Measurements from ENCODE around the gene PMS1. TPM values are rescaled to one million over a fixed set of nuclear protein-coding genes. Genes with fewer than 3 reads are reported as not detected.

PMS1 gene
- polyA plus RNA-seq, 1 of the 3 experiments (the other 2 are of a cell fraction): 7.7 TPM

- POLR2A ChIA-PET: no interaction called here
- no peak overlapping the region for H3K4me3 ChIP-seq (ENCODE audit: low read depth in 2 of 2, low read length in 1 of 2)
- peaks cover 55 to 67% of the 10 kb centered on the region in 2 experiments for H3K36me3 ChIP-seq (replicated peaks in 1 of 2; ENCODE audit: control insufficient read depth in 1 of 2, insufficient read depth in 2 of 2, low read length in 1 of 2)
- H3K27ac ChIP-seq (ENCODE audit: low read depth in 2 of 2, low read length in 1 of 2): no peak overlapping the region
- H3K4me1 ChIP-seq (ENCODE audit: control insufficient read depth in 1 of 2, insufficient read depth in 2 of 2, low read depth in 1 of 2, low read length in 1 of 2): peaks cover 0 to 5% of the 10 kb centered on the region in 2 experiments; a peak in 3 of 4 replicates
- H4K20me1 ChIP-seq (ENCODE audit: insufficient read depth): no peaks in the 10 kb centered on the region
- H3K79me2 ChIP-seq (ENCODE audit: insufficient read depth): peaks cover 13% of the 10 kb centered on the region; the same call in 1 of the 2 replicates
- no peaks in the 10 kb centered on the region for H3K27me3 ChIP-seq (ENCODE audit: insufficient read depth)
- H2AFZ ChIP-seq (ENCODE audit: low read depth): no peak overlapping the region
- H3K9me2 ChIP-seq: no peaks in the 10 kb centered on the region
- TF ChIP-seq SMC3 (IDR thresholded peaks at IDR 0.05; ENCODE audit: low read depth, low read length): peak; percentile 33; the same call in 1 of the 2 replicates
- peak; percentile 69 for TF ChIP-seq RAD21 (IDR thresholded peaks at IDR 0.05; ENCODE audit: low read length)
- no peak for TF ChIP-seq TEAD4 (IDR thresholded peaks at IDR 0.05; ENCODE audit: borderline replicate concordance, insufficient read depth)
- TF ChIP-seq CTCF (IDR thresholded peaks at IDR 0.05): peak; percentile 67
- no peak overlapping the region for H3K4me2 ChIP-seq
- peak; percentile 21 for DNase-seq
- WGBS (ENCODE audit: low lambda C conversion rate): 72% methylated on average over 4 of the region's 4 CpGs
- CTCF ChIA-PET: interaction anchor here (0.6 to 1.6 kb wide), 13 partner anchors 8 to 382 kb away, joined by 3 to 11 read pairs (median 4); a partner anchor contains a TSS
- H3K9me3 ChIP-seq: no peaks in the 10 kb centered on the region
- no peaks in the 10 kb centered on the region for H3F3A ChIP-seq (replicated peaks; ENCODE audit: insufficient read depth)
- no peak overlapping the region for H3K9ac ChIP-seq
Measured at GRCh38 chr2:189798312-189799029, 14.2 kb downstream of the PMS1 start.

- Histone ChIP-seq H3K36me3 (replicated peaks in 1 of 2; ENCODE audit: control insufficient read depth in 1 of 2, insufficient read depth in 2 of 2, low read length in 1 of 2) (peaks cover 53 to 67% of the 10 kb centered on the region in 2 experiments), H2AFZ (ENCODE audit: low read depth) (no peak overlapping the region), H3K4me3 (ENCODE audit: low read depth in 2 of 2, low read length in 1 of 2) (no peak overlapping the region), H3K4me1 (ENCODE audit: control insufficient read depth in 1 of 2, insufficient read depth in 2 of 2, low read depth in 1 of 2, low read length in 1 of 2) (peaks cover 0 to 5% of the 10 kb centered on the region in 2 experiments; a peak in 3 of 4 replicates), H3K4me2 (no peak overlapping the region), H3K9me3 (no peaks in the 10 kb centered on the region), H3K9ac (no peak overlapping the region), H3K27ac (ENCODE audit: low read depth in 2 of 2, low read length in 1 of 2) (no peak overlapping the region), H3K79me2 (ENCODE audit: insufficient read depth) (peaks cover 13% of the 10 kb centered on the region; the same call in 1 of the 2 replicates), H3K27me3 (ENCODE audit: insufficient read depth) (no peaks in the 10 kb centered on the region), H3F3A (replicated peaks; ENCODE audit: insufficient read depth) (no peaks in the 10 kb centered on the region), H4K20me1 (ENCODE audit: insufficient read depth) (no peaks in the 10 kb centered on the region), H3K9me2 (no peaks in the 10 kb centered on the region)
- ChIA-PET CTCF (interaction anchor here (0.8 to 1.6 kb wide), 12 partner anchors 8 to 382 kb away, joined by 3 to 11 read pairs (median 4); a partner anchor contains a TSS), POLR2A (no interaction called here)
- no peak; the same call in 1 of the 2 replicates for TF ChIP-seq CTCF (IDR thresholded peaks at IDR 0.05)
- TF ChIP-seq RXRA (IDR thresholded peaks at IDR 0.05; ENCODE audit: borderline replicate concordance, low read depth): no peak
- TF ChIP-seq FOXJ3 (CRISPR knock-in tag; IDR thresholded peaks at IDR 0.05): no peak
- no peak for TF ChIP-seq PBX3 (IDR thresholded peaks at IDR 0.05)
- no peak for TF ChIP-seq TAF1 (IDR thresholded peaks at IDR 0.05; ENCODE audit: borderline replicate concordance, low read depth, low read length)
- TF ChIP-seq GATA2 (CRISPR knock-in tag; IDR thresholded peaks at IDR 0.05): no peak
- no peak for TF ChIP-seq CHD2 (IDR thresholded peaks at IDR 0.05; ENCODE audit: low read length, partially characterized antibody)
- TF ChIP-seq RAD21 (IDR thresholded peaks at IDR 0.05; ENCODE audit: low read length): no peak
- TF ChIP-seq FOSL2 (IDR thresholded peaks at IDR 0.05; ENCODE audit: borderline replicate concordance, low read depth): no peak
- no peak for TF ChIP-seq RCOR1 (IDR thresholded peaks at IDR 0.05; ENCODE audit: low read length)
- no peak for TF ChIP-seq FOXM1 (IDR thresholded peaks at IDR 0.05; ENCODE audit: low read depth)
- no peak for TF ChIP-seq USF2 (IDR thresholded peaks at IDR 0.05; ENCODE audit: borderline replicate concordance, low read depth, low read length)
- no peak for TF ChIP-seq MAX (IDR thresholded peaks at IDR 0.05; ENCODE audit: low read depth)
- no peak for TF ChIP-seq POLR2AphosphoS5 (IDR thresholded peaks at IDR 0.05; ENCODE audit: low read depth, low read length)
- no peak for TF ChIP-seq ELF1 (IDR thresholded peaks at IDR 0.05)
- no peak for TF ChIP-seq USF1 (IDR thresholded peaks at IDR 0.05; ENCODE audit: borderline replicate concordance, low read depth)
- TF ChIP-seq JUND (IDR thresholded peaks at IDR 0.05): no peak
- TF ChIP-seq EP300 (IDR thresholded peaks at IDR 0.05; ENCODE audit: borderline replicate concordance in 1 of 2, low read depth in 1 of 2, low read length in 1 of 2): no peak
- DNase-seq: no peak
Measured at GRCh38 chr2:189799030-189799331, 14.7 kb downstream of the PMS1 start.
